GM10847 (cell line): ENCODE data around the gene SLC8A3.
A peak's percentile ranks its signal among the peaks of the same experiment; 100 is the strongest.

ENCODE experiments used
- POLR2A ChIP-seq: IDR thresholded peaks from 2 replicates; pipeline ENCODE4 v1.6.1; 2011; ENCODE audit not compliant: insufficient read length; ENCODE audit errors: extremely low read depth

The SLC8A3 gene

DNA sequence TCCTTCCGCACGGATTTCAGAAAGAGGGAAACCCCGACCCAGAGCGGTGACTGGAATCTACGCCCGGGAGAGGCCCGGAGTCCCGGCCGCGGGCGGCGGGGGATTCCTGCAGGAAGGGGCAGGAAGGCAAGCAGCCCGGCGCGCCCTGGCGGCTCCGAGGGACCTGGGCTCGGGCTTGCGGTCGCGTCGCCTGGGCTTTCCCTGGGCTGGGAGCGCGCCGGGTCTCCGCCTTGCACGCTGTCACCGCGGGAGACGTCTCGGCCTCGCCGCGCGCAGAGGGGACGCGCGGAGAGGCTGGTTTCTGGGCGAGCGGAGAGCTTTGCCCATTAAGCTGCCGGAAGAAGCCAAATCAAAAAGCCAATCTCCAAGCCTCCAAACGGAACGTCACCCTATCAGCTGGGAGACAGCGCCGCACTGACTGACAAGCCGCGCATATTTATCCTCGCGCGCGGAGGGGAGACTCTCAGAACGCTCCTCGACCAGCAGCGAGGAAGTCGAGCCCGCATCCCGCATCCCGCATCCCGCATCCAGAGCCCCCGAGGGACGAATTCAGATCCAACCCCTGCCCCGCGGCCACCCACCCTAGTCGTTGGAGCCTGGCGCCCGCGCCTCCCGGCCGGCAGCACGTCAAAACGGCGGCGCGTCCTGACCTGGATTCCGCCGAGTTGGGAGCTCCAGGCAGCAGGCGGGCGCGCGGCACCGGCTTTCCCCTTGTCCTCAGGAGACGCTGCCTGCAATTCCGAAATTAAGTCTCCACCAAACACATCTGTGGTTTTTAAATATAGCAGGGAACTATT is at the start of gene SLC8A3:
TSS of gene SLC8A3 (minus strand) at position 293 of the 797 bp plus-strand sequence. CDS start 20,529 bp downstream, outside the sequence.
- TF ChIP-seq POLR2A: peak; percentile 52

DNA sequence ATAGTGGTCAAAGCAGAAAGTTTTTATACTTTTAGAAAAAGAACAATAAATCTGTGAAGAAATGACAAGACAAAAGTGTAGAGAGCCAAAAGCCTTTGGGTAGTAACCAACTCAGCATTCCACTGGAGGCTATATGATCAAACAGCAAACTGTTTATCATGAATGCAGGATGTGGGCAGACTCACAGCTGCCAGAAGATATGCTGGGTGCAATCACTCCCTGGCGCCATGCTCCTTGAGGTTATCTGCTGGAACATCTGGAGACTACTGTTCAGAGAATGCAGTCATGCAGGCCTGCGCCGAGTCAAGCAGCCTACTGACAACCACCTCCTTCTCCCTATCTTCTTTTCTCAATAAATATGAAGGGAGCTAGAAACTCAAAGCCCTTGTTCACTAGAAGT is 49.0 kb upstream of the SLC8A3 start:
- no peak for TF ChIP-seq POLR2A

GRCh38 chr14:70234066-70234950 is 45.6 kb upstream of the SLC8A3 start:
- TF ChIP-seq POLR2A: no peak

GRCh38 chr14:70213721-70214282 is 25.1 kb upstream of the SLC8A3 start:
- no peak for TF ChIP-seq POLR2A

DNA sequence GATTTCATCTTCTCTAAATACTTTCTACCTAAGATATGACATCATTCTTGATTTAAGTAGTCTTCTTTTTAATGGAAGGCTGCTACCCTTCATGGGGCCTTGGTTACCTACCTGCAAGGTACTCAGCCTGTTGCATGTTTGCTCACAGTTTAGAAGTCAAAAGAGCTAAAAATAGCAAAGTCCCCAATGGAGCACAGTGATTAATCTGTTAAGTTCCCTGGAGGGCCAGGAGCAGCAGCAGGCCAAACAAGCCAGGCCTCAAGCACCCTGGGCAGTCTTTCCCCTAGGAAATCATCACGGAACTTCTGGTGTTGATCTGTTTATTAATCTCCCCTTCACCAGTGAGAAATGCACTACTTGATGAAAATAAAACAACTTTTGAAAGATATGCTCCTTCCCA is 24.0 kb upstream of the SLC8A3 start:
- no peak for TF ChIP-seq POLR2A

DNA sequence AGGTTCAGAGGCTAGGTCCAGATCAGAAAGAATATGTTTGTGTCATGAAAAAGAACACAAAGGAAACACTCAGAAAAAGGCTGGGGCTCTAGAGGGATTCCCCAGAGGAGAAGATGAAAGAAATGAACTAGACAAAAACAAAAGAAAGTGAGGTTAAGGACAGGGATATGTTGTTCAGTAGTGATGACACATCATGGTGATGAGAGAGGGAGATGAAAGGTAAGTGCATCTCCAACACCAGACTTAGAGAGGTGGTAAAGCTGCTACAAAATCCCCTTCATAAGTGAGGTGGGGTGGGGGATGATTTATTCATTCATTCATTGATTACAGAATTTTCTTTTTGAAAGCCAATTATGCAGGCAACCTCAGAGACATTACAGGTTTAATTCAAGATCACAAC is 19.6 kb upstream of the SLC8A3 start:
- TF ChIP-seq POLR2A: no peak

DNA sequence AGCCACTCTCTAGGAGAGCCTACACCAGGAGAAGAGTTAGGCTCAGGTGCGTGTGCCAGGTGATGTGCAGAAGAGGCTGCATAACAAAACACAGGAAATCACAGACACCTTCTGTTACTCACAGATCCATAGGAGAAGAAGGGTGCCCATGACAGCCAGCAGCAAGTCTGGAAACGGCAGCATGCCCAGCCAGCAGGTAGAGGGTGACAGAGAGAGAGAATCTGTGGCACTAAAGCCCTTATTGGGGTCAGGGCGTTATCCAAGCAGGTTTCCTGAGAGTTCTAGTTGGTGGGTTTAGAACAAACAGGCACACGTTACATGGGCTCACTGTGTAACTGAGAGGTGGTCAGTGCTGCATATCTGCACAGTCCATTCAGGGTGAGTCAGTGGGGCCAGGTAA is 14.9 kb upstream of the SLC8A3 start:
- no peak for TF ChIP-seq POLR2A

DNA sequence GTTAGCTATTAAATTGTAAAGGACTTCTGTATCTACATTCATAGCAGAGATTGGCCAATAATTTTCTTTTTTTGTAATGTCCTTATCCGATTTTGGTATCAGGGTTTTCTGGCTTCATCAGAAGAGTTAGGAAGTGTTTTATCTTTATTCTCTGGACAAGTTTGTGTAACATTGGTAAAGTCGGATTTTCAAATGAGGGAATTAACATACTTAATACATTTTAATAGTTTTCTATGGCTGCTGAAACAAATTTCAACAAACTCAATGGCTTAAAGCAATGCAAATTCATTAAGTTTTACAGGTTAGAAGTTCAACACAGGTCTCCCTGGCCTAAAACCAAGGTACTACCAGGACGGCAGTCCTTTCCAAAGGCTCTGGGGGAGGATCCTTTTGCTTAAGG is 13.2 kb upstream of the SLC8A3 start:
- no peak for TF ChIP-seq POLR2A

DNA sequence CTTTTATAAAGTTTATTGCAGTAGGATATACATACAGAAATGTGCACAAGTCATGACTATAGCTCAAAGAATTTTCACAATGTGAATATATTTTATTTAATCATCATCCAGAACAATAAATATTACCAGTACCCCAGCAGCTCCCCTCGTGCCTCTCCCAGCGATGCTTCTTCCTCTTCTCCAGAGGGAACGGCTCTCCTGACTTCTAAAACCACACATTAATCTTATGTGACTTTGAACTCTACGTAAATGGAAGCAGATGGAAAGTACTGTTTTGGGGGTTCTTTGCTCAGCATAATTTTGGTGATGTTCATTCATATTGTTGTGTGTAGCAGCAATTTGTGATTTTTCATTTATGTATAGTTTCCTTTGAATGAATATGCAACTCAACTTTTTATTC is 4.6 kb upstream of the SLC8A3 start:
- no peak for TF ChIP-seq POLR2A

DNA sequence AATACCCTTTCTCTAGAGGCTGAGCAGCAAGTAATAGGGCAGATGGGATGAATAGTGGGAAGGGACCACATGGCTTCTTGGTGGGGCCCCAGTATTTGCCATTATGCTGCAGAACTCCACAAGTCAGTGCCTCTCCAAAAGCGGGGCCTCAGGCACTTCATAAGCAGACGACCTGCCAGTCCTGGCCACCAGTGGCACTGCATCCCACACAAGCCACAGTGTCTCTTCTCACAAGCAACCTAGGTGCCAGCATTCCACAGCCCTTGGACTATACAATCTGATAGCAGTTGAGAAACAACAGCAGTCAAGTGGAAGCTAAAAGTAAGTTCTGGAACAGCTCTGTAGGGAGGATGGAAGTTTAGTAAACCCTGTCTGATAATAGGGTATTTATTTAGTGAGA is 4.2 kb upstream of the SLC8A3 start:
- TF ChIP-seq POLR2A: no peak

DNA sequence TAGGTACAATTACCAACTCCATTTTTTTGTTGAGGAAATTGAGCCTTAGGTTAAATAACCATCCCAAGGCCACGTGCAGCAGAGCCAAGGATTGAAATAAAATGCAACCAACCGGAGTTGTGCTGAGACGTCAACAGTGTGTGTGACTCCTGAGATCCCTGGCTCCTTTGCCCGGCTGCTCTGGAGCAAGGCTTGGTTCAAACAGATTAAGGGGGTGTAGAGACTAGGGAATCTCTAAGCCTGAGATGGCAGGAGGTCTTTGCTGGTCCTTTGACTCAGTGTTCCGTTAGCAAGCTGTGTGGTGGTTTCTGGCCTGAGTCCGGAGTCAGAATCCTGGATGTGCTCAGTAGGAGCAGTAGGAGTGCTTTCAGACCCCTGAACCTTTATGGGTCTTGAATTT is 1.4 kb upstream of the SLC8A3 start:
- TF ChIP-seq POLR2A: no peak

DNA sequence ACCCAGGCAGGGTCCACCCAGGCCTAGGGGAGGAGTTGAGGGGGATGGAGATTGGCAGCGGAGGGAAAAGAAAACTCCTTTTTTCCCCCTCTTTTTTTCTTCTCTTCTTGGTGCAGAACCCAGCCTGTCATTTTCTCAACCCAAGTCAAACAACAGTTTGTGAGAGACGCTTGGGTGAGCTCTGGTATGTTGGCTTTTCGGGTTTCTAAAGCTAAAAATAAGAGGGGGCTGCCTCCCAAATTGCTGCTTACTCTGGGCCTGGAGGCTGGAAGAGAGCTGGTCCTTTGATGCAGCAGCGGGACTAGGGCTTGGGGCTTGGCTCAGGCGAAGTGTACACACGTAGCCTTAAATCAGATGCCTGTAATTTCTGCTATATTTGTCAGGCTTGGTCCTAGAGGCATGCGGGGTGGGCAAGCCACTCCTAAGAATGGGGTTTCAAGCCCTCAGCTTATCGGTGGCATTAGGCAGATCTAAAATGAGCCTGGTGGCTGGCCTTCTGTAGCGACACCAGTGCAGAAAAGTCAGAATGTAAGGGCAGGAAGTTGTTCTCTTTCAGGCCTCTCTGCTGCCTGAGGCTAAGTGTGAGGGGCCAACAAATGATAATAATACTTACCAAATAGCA is 816 bp upstream of the SLC8A3 start:
- TF ChIP-seq POLR2A: no peak

DNA sequence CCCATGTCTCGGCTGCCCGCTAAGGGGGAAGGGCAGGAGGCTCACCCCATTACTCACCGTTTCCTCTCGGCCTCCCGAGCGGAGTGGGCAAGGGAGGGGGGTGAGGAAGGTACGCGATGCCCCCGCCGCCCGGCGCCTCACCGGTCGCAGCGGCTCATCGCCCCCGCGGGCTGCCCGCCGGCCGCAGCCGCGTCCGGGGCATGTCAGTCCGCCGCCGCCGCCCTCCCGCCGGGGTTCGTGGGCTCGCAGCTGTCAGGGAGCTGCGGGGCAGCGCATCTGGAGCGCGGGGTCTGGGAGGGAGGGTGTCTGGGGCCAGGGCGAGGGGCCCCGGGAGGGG is 461 bp downstream of the SLC8A3 start:
- no peak for TF ChIP-seq POLR2A

GRCh38 chr14:70186900-70187451 is 1.8 kb downstream of the SLC8A3 start:
- TF ChIP-seq POLR2A: no peak

DNA sequence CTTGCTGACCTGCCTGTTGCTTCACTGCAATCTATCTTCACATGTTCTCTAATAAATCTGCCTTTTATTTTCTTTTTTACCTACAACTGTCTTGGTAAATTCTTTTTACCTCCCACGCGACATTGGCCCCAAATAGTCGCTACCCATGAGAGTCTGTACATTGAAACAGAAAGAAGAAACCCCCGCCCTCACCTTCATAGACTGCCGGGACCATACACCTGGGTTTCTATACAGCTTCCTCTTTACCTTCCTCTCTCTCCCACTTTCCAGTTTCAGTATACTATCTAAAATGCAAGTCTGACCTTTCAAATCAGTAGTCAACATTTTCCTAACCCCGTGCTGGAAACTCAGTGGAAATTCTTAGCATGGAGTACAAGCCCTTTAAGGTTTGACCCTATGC is 4.8 kb downstream of the SLC8A3 start:
- TF ChIP-seq POLR2A: no peak

- TF ChIP-seq POLR2A: no peak
Observed at GRCh38 chr14:70181276-70181675, 7.5 kb downstream of the SLC8A3 start.

DNA sequence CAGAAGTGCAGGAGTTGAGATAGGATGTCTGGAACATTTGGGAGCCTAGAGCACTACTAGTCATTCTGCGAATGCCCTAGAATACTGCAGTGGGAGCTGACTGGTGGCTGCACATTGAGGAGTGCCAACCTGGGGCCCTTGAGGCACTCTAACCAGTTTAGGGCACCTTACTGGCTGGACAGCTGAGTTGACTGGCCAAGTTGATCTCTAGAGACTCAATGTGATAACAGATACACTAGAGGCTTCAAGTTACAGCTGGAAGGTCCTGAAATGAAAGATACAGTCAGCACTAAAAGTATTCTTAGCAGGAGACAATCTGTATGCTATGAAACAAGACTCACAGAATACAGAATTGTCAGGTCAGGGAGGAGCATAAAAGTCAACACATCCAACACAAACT is 8.0 kb downstream of the SLC8A3 start:
- no peak for TF ChIP-seq POLR2A
